GM12874 (cell line): Measurements from ENCODE around the gene NAT10.

ENCODE experiments used
- CTCF ChIP-seq: IDR thresholded peaks from 2 replicates; pipeline ENCODE4 v1.5.1; 2011; ENCODE audit warnings: low read depth, mild to moderate bottlenecking, control low read depth, low read length, moderate library complexity; ENCODE audit not compliant: insufficient read depth

The NAT10 gene

GRCh38 chr11:34165786-34166555, 60.5 kb downstream of the NAT10 start:
- no peak for TF ChIP-seq CTCF

DNA sequence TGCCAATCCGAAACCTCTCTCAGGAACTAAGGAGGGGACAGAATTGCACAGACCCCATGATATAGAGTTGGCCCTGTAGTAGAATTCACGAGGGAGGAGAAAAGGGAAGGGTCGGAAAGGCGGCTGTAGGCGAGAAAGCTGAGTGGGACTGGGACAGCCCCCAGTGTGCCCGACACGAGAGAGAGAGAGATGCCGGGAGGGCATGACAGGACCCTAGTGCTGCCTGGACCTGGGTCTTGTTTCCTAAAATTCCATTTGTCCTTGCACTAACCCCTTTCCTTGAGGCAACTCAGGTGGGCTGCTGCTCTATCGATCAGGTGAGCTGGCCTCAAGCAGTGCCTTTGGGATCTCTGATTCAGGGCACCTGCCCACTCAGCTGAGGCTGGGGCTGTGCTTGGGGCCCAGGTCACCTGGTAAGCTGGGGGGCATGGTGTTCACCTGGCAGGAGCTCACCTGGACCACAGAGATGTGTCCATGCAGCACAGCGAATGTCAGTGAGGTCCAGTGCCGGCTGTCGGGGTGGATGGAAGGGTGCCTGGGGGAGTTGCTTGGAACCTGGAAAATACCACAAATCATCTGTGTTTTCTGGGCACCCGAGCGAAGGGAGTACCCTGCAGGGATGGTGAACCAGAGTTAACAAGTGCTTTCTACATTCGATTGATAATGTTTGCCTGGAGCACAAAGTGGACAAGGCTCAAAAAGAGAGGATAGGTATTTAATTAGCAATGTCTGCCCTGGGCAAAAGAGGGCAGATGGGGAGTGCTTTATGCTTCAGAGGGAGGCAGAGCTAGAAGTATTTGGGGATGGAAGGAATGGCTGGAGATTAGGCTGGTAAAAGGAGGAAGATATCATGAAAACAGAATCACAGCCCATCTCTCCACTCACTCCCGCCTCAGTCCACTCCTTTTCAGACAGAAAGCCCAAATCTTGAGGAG, 61.6 kb downstream of the NAT10 start:
- no peak for TF ChIP-seq CTCF

DNA sequence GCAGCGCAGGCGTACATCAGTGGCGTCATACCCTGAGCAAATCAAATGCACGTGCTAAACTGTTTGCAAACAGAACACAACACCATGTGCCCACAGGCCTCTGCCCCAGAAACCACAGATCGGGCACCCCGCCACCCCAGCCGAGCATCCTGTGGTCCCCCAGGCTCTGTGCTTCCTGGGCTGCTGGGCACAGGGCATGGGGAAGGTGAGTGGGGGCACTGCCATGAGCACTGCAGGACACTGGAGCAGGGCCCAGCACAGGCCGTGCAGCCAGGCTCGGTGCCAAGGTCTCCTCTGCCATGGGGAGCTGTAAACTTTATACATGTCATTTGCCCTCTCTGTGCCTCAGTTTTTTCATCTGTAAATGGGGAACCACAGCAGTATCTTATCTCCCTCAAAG, 62.5 kb downstream of the NAT10 start:
- no peak for TF ChIP-seq CTCF

- TF ChIP-seq CTCF, result no peak
Measured at GRCh38 chr11:34168642-34169420, 63.4 kb downstream of the NAT10 start.

DNA sequence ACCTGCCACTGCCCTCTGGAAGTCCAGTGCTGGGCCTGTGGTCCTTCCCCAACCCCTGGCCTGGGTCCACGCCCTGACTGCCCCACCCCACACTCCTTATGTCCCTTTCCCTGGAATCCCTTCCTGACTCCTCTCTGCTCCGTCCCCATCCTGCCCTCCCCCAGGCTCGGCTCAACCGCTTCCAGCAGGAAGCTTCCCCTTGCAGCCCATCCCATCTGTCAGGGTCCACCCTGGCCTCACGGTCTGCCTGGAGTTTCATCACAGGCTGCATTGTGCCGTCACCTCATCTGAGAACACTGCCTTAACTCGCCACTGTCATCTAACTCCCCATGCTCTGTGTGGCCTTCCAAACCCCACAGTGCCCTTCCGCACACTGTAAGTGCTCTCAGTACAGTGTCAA, 64.3 kb downstream of the NAT10 start:
- TF ChIP-seq CTCF, result no peak

DNA sequence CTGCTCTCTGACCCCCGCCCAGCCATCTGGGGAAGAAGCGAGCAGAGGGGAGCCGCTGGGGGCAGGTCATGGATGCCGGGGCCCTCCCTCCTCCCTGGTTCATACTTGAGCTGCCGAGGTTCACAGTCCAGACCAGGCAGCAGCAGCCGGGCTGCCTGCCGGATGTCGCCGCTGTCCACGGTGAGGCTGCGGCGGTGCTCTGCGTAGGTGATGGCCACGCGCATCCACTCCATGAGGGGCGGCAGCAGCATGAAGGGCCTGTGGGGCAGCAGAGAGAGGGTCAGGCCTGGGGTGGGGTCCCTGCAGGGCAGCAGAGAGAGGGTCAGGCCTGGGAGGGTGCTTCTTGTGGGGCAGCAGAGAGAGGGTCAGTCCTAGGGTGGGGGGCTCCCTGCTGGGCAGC, 67.6 kb downstream of the NAT10 start:
- no peak for TF ChIP-seq CTCF
